ENCODE data around the gene CDH3. TPM values are rescaled to one million over a fixed set of nuclear protein-coding genes. Genes with fewer than 3 reads are reported as not detected.
A peak's percentile ranks its signal among the peaks of the same experiment; 100 is the strongest.
"Not testable (repeated sequence)": the region's sequence is repeated elsewhere in the genome, so short reads cannot be mapped to it uniquely, and the experiment has no call there.

Gene CDH3
- total RNA-seq, 3 donors from 2014 or later (not counting 1 experiment from before 2014, with no cell fraction given): 0.79 to 0.92 TPM; not detected in 1

- DNase-seq (peak in 1 of 2 donors; percentile 14), ATAC-seq (peak in 1 of 3 donors; percentile 42)
- Histone ChIP-seq H3K27me3 (ENCODE audit: control insufficient read depth, insufficient read depth, low read length) (no peaks in the 10 kb centered on the region), H3K9me3 (ENCODE audit: control insufficient read depth, insufficient read depth, low read length) (no peaks in the 10 kb centered on the region), H3K4me3 (ENCODE audit: low read length) (no peak overlapping the region), H3K27ac (ENCODE audit: low read length) (no peak overlapping the region), H3K36me3 (ENCODE audit: control insufficient read depth, insufficient read depth, low read length) (no peaks in the 10 kb centered on the region), H3K4me1 (ENCODE audit: control insufficient read depth, insufficient read depth, low read length) (peaks cover 6% of the 10 kb centered on the region)
- Mint-ChIP-seq H3K9me3 (no peaks in the 10 kb centered on the region), H3K4me3 (no peak overlapping the region), H3K4me1 (no peaks in the 10 kb centered on the region), H3K27me3 (ENCODE audit: low read depth in 2 of 2) (peaks cover 17 to 21% of the 10 kb centered on the region in 2 donors), H3K36me3 (no peaks in the 10 kb centered on the region), H3K27ac (no peak overlapping the region)
- 29% methylated on average over 14 of the region's 14 CpGs for WGBS (ENCODE audit: insufficient coverage)
- TF ChIP-seq CTCF (IDR thresholded peaks at IDR 0.05): no peak
- intact Hi-C loops (cut with micrococcal nuclease): no loop called here
Measured at GRCh38 chr16:68711421-68712139, 66.5 kb downstream of the CDH3 start.

- no peak for ATAC-seq
- no peaks in the 10 kb centered on the region for H3K36me3 Mint-ChIP-seq
- no peaks in the 10 kb centered on the region for H3K9me3 Mint-ChIP-seq
- Histone ChIP-seq H3K4me3 (ENCODE audit: low read length) (no peak overlapping the region), H3K27ac (ENCODE audit: low read length) (no peak overlapping the region), H3K36me3 (ENCODE audit: control insufficient read depth, insufficient read depth, low read length) (no peaks in the 10 kb centered on the region), H3K4me1 (ENCODE audit: control insufficient read depth, insufficient read depth, low read length) (peaks cover 6% of the 10 kb centered on the region), H3K27me3 (ENCODE audit: control insufficient read depth, insufficient read depth, low read length) (no peaks in the 10 kb centered on the region), H3K9me3 (ENCODE audit: control insufficient read depth, insufficient read depth, low read length) (no peaks in the 10 kb centered on the region)
- no peak for DNase-seq
- intact Hi-C loops (cut with micrococcal nuclease): no loop called here
- no peaks in the 10 kb centered on the region for H3K4me1 Mint-ChIP-seq
- peaks cover 12 to 21% of the 10 kb centered on the region in 2 donors for H3K27me3 Mint-ChIP-seq (ENCODE audit: low read depth in 2 of 2)
- no peak overlapping the region for H3K27ac Mint-ChIP-seq
- no peak overlapping the region for H3K4me3 Mint-ChIP-seq
- WGBS (ENCODE audit: insufficient coverage): 87% methylated on average over 5 of the region's 6 CpGs
- no peak for TF ChIP-seq CTCF (IDR thresholded peaks at IDR 0.05)
Measured at GRCh38 chr16:68713361-68713760, 68.3 kb downstream of the CDH3 start.

DNA sequence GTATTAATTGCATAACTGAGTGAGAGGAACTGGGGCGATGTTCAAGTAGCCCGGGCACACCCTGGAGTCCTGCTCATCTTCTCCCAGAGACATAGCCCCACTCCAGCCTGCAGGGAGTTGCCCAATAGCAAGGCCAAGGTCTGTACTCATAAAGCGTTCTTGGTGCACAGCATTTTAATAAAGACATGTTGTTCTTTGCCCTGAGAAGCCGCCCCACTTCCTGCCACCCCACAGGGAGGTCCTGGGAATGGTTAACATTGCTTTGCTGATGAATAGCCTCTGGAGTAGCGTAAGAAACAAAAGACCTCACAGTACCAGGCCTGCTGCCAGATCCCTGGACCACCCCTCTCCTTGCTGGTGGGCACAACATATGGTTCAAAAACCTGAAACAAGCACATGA, 70.4 kb downstream of the CDH3 start:
- H3K36me3 ChIP-seq (ENCODE audit: control insufficient read depth, insufficient read depth, low read length): no peaks in the 10 kb centered on the region
- H3K9me3 ChIP-seq (ENCODE audit: control insufficient read depth, insufficient read depth, low read length): no peaks in the 10 kb centered on the region
- Mint-ChIP-seq H3K36me3 (no peaks in the 10 kb centered on the region), H3K4me1 (no peaks in the 10 kb centered on the region), H3K27me3 (ENCODE audit: low read depth in 2 of 2) (peaks cover 9 to 12% of the 10 kb centered on the region in 2 donors), H3K9me3 (no peaks in the 10 kb centered on the region), H3K4me3 (no peak overlapping the region), H3K27ac (no peak overlapping the region)
- H3K27ac ChIP-seq (ENCODE audit: low read length): no peak overlapping the region
- DNase-seq (no peak), ATAC-seq (no peak)
- H3K4me1 ChIP-seq (ENCODE audit: control insufficient read depth, insufficient read depth, low read length): peaks cover 6% of the 10 kb centered on the region
- 63% methylated on average over 5 of the region's 5 CpGs for WGBS (ENCODE audit: insufficient coverage)
- no peaks in the 10 kb centered on the region for H3K27me3 ChIP-seq (ENCODE audit: control insufficient read depth, insufficient read depth, low read length)
- H3K4me3 ChIP-seq (ENCODE audit: low read length): no peak overlapping the region
- intact Hi-C loops (cut with micrococcal nuclease): no loop called here
- no peak for TF ChIP-seq CTCF (IDR thresholded peaks at IDR 0.05)

GRCh38 chr16:68716516-68716915, 71.4 kb downstream of the CDH3 start:
- 94% methylated on average over 4 of the region's 4 CpGs for WGBS (ENCODE audit: insufficient coverage)
- H3K9me3 Mint-ChIP-seq; ATAC-seq; H3K4me3 Mint-ChIP-seq; DNase-seq; H3K36me3 Mint-ChIP-seq; H3K27ac Mint-ChIP-seq; H3K4me3 ChIP-seq (ENCODE audit: low read length); H3K4me1 Mint-ChIP-seq; H3K36me3 ChIP-seq (ENCODE audit: control insufficient read depth, insufficient read depth, low read length); H3K27ac ChIP-seq (ENCODE audit: low read length); intact Hi-C loops (cut with micrococcal nuclease); H3K27me3 Mint-ChIP-seq (ENCODE audit: low read depth in 2 of 2); H3K4me1 ChIP-seq (ENCODE audit: control insufficient read depth, insufficient read depth, low read length); H3K27me3 ChIP-seq (ENCODE audit: control insufficient read depth, insufficient read depth, low read length); H3K9me3 ChIP-seq (ENCODE audit: control insufficient read depth, insufficient read depth, low read length): not testable (repeated sequence)
